Right ventricle myocardium inferior (tissue), 1 donor: ENCODE measurements around the gene GLOD4. TPM values are rescaled to one million over a fixed set of nuclear protein-coding genes. Genes with fewer than 3 reads are reported as not detected.
"Not testable (repeated sequence)": the region's sequence is repeated elsewhere in the genome, so short reads cannot be mapped to it uniquely, and the experiment has no call there.

ENCODE experiments used
- ATAC-seq: fragments of 200-7000 bp; cut with Tn5 transposase; one replicate; pipeline ENCODE4 v1.9.1; 2020; ENCODE audit warnings: mild to moderate bottlenecking, moderate library complexity
- DNase-seq: peaks from one replicate; pipeline ENCODE4 v3.0.0; 2021; ENCODE audit errors: missing footprints
- intact Hi-C: fragments of 100-400 bp; cut with DNase I; formaldehyde crosslinking; loops from one replicate; pipeline ENCODE4 v1.11.0; 2022
- total RNA-seq: library from RNA; stranded (reverse); fragmentation: NEBNext Ultra II Directional; extraction: Animal tissue kit (Norgen Biotek cat#: 25700); gene quantifications from one replicate; pipeline ENCODE4 v1.2.1, GENCODE V29; 2021
- donor health status: DM: no; HTN: yes; CAD: no; lungs with severe emphysema.

GLOD4 gene
- total RNA-seq, 1 donor from 2014 or later, result 21.2 TPM

- DNase-seq, result no peak
- ATAC-seq, result no peak
- intact Hi-C loops, result no loop called here
Observed at GRCh38 chr17:804541-805435, 22.7 kb upstream of the GLOD4 start.

GRCh38 chr17:802901-803881, 21.1 kb upstream of the GLOD4 start:
- no peak for ATAC-seq
- DNase-seq, result no peak
- intact Hi-C loops, result no loop called here

- intact Hi-C loops, result no loop called here
- no peak for ATAC-seq
- DNase-seq, result no peak
Observed at GRCh38 chr17:802481-802880, 20.4 kb upstream of the GLOD4 start.

- DNase-seq (no peak), ATAC-seq (no peak)
Observed at GRCh38 chr17:801660-802059, 19.6 kb upstream of the GLOD4 start.

GRCh38 chr17:800446-801242, 18.6 kb upstream of the GLOD4 start:
- ATAC-seq (no peak), DNase-seq (no peak)
- intact Hi-C loops, result no loop called here

More at GRCh38 chr17:801660-802059, 19.6 kb upstream of the GLOD4 start:
- intact Hi-C loops, result no loop called here

GRCh38 chr17:799261-799660, 17.2 kb upstream of the GLOD4 start:
- no peak for DNase-seq
- ATAC-seq, result no peak
- intact Hi-C loops, result loop anchor here (5.0 to 10.0 kb wide), 2 partner anchors 58 to 256 kb away; no protein-coding TSS in a partner anchor

GRCh38 chr17:798246-798645, 16.2 kb upstream of the GLOD4 start:
- intact Hi-C loops, result loop anchor here (5.0 to 10.0 kb wide), 2 partner anchors 59 to 257 kb away; no protein-coding TSS in a partner anchor
- no peak for ATAC-seq
- no peak for DNase-seq

- DNase-seq (no peak), ATAC-seq (no peak)
- intact Hi-C loops, result loop anchor here (5.0 to 10.0 kb wide), 2 partner anchors 60 to 257 kb away; no protein-coding TSS in a partner anchor
Observed at GRCh38 chr17:797236-797840, 15.3 kb upstream of the GLOD4 start.

GRCh38 chr17:796609-797008, 14.5 kb upstream of the GLOD4 start:
- intact Hi-C loops, result loop anchor here (5.0 to 10.0 kb wide), 2 partner anchors 61 to 258 kb away; no protein-coding TSS in a partner anchor
- ATAC-seq, result no peak
- no peak for DNase-seq

- ATAC-seq (no peak), DNase-seq (no peak)
- intact Hi-C loops, result loop anchor here (1.0 to 10.0 kb wide), 4 partner anchors 62 to 259 kb away; no protein-coding TSS in a partner anchor
Observed at GRCh38 chr17:795721-796120, 13.6 kb upstream of the GLOD4 start.

- no peak for DNase-seq
- peak; percentile 4 for ATAC-seq
Observed at GRCh38 chr17:795276-795675, 13.2 kb upstream of the GLOD4 start.

GRCh38 chr17:794876-795275, 12.8 kb upstream of the GLOD4 start:
- DNase-seq (peak; percentile 91), ATAC-seq (peak; percentile 72)
- intact Hi-C loops, result loop anchor here (1.0 to 10.0 kb wide), 4 partner anchors 62 to 260 kb away; no protein-coding TSS in a partner anchor

More at GRCh38 chr17:795276-795675, 13.2 kb upstream of the GLOD4 start:
- intact Hi-C loops, result loop anchor here (1.0 to 10.0 kb wide), 4 partner anchors 62 to 260 kb away; no protein-coding TSS in a partner anchor

GRCh38 chr17:792277-792676, 10.2 kb upstream of the GLOD4 start:
- DNase-seq (no peak), ATAC-seq (no peak)
- intact Hi-C loops, result loop anchor here (10.0 kb wide), 1 partner anchor 263 kb away; no protein-coding TSS in a partner anchor

GRCh38 chr17:791829-792228, 9.7 kb upstream of the GLOD4 start:
- ATAC-seq, result no peak
- intact Hi-C loops, result loop anchor here (10.0 kb wide), 1 partner anchor 263 kb away; no protein-coding TSS in a partner anchor
- no peak for DNase-seq

GRCh38 chr17:790874-791247, 8.8 kb upstream of the GLOD4 start:
- intact Hi-C loops, result loop anchor here (10.0 kb wide), 1 partner anchor 264 kb away; no protein-coding TSS in a partner anchor
- peak; percentile 34 for ATAC-seq
- DNase-seq, result not testable (repeated sequence)

- peak; percentile 51 for ATAC-seq
- intact Hi-C loops, result loop anchor here (10.0 kb wide), 1 partner anchor 265 kb away; no protein-coding TSS in a partner anchor
- not testable (repeated sequence) for DNase-seq
Observed at GRCh38 chr17:789931-790873, 8.1 kb upstream of the GLOD4 start.
